MM.1S (cell line): ENCODE results near the gene MACROD2.

Source experiments
- EZH2 ChIP-seq: fragments of 300-600 bp; sonication (generic); optimal IDR thresholded peaks from 2 replicates; pipeline ENCODE3; 2017; ENCODE audit warnings: low read depth, mild to moderate bottlenecking, antibody characterized with exemption, low read length, mixed read lengths
- TF ChIP-seq, protein P1 (sequence below): fragments of 300-600 bp; sonication (generic); IDR thresholded peaks from 2 replicates; pipeline ENCODE4 v1.5.1; 2016; ENCODE audit warnings: antibody characterized with exemption, low read length, mixed read lengths

DNA sequence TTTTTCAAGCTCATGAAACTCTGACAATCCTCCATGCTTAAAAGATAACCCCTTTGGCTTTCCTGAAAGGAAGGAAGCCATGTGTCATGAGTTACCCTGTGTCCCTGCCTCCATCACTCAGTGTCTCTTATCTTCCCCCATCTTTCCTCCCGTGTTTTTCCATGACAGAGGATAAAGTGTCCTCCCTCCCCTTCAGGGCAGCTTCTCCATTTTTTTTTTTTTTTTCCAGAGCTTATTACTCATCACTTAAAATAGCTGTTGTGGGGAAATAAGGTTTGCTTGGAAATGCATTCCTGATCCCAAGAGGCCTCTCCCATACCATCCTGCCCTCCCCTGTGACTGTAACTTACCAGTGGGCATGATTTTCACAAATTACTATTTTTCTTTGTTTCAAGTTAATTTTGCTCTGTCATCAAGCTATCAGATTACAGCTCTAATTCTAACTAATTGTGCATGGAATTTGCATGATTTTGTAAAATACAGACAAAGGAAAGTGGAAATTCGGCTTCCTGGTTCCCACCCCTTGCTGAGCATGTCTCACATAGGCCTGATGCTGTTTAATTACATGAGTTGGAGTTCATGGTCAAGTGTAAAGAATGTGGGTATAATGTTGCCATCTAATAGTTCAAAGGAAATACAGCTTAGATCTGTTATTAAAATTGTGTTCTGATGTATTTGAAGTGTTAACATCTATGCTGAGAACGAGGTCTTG lies 956.5 kb downstream of the MACROD2 start:
- TF ChIP-seq, protein P1, sequence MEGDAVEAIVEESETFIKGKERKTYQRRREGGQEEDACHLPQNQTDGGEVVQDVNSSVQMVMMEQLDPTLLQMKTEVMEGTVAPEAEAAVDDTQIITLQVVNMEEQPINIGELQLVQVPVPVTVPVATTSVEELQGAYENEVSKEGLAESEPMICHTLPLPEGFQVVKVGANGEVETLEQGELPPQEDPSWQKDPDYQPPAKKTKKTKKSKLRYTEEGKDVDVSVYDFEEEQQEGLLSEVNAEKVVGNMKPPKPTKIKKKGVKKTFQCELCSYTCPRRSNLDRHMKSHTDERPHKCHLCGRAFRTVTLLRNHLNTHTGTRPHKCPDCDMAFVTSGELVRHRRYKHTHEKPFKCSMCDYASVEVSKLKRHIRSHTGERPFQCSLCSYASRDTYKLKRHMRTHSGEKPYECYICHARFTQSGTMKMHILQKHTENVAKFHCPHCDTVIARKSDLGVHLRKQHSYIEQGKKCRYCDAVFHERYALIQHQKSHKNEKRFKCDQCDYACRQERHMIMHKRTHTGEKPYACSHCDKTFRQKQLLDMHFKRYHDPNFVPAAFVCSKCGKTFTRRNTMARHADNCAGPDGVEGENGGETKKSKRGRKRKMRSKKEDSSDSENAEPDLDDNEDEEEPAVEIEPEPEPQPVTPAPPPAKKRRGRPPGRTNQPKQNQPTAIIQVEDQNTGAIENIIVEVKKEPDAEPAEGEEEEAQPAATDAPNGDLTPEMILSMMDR: no peak
- TF ChIP-seq EZH2: no peak
